Stimulated activated CD4-positive, alpha-beta T cell treated with anti-CD3 and anti-CD28 coated beads, Interleukin-15, amount 100 ng/mL, for 48 hours (primary cell): ENCODE measurements around the gene HIVEP2.

ENCODE experiments used
- DNase-seq, 2 donors: peaks; one replicate each; pipeline ENCODE4 v3.0.0-alpha.2; 2020; ENCODE audit warnings: low read depth in 2 of 2

The HIVEP2 gene

DNA sequence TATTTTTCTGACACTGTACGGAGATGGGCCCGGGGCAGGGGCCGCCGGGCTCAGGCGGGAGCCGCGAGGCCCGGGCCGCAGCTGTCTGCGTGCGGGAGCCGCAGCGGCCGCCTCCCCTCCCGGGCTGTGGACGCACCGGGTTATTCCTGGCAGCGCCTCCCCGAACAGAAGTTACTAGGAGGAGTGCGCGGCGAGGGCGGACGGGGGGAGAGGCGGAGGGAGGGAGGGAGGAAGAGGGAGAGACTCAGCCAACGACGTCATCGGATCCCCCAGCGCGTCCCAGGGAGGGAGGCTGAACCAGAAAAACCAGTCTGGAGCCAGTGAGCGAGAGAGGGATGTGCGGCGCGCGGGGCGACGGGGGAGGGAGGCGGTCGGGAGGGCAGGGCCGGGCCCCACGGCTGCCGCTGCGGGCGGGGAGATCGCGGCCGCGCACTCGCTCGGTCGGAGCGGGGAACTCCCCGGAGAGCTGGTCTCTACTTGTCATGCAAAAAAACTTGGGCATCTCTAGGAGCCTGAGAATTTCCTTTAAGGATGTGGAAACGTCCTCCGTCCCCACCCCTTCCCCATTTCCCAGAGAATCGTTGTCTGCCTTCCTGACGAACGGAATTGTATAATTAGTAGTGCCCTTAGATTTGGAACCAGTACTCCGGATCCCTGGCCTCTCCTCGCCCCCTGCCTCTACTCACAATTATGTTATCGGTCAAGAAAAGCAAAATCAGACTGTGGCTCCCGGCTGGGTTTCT is 1.4 kb upstream of the HIVEP2 start:
- DNase-seq = peak; percentile 85 to 87

DNA sequence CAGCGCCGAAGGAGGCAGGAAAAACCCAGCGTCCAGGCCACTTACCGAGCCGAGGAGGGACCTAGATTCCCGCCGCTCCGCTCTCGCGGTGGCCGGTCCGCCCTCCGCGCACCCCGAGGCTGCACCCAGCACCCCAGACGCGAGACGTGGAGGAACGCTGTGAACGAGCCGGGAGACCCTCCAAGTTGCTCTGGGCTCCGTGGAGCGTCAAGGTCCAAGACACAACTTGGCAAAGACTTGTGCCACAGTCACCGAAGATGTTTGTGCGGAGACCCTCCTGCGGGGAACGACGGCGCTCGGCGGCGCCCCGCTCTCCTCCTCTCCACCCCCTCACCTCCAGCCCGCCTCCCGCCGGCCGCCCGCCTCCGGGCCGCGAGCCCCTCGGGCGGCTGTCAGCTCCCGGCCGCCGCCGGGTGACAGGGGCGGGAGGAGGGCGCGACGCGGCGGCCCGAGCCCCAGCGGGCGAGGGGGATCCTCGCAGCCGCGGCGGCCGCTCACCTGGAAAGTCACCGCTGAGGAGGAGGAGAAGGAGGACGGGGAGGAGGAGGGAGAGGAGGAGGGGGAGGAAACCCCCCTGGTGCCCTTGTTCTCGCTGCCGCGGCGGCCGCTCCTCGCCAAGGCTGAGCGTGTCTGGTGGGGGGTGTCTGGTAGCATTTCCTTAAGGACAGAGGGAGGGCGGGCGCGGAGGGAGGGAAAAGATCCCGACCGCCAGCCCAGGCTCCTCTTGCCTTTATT is 637 bp upstream of the HIVEP2 start:
- peak; percentile 35 to 39 for DNase-seq

DNA sequence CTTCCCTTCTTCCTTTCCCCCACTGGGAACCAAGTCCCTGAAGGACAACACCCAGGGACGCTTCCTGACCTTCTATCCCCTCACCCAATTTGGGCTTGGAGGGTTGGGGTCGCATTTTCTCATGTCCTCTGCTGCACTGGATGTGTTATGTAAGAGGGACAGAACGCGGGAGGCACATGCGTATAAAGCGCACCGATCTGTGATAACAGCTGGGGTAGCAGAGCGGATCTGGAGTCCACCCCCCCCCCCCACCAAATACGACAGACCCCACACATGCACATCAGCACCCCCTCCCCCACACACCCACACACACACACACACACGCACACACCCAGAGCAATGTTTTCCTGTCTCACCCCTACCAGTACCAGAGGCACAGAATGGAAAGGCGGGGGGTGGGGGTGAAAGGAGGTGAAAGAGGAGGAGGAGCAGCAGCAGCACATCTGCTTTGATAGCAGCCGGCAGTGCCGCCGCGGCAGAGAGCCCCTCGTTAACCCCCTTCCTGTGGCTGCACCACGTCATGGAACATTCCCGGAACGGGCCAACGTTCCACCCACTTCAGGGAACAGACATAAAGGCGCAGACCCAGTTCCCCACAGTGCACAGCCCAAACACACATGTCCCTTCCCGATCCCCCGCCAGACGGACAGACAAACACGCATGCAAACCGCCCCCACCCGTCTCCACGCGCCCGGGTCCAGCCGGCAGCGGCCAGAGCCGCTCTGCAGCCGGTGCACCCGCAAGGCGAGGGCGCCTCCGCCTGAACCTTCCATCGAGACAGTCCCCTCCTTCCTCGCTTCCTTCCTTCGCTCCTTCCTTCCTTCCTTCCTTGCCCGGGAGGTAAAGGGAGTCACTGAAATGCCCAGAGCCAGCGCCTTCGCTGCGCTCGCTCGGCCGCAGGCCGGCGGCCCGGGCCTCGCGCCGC is 590 bp downstream of the HIVEP2 start:
- peak; percentile 86 to 89 for DNase-seq

DNA sequence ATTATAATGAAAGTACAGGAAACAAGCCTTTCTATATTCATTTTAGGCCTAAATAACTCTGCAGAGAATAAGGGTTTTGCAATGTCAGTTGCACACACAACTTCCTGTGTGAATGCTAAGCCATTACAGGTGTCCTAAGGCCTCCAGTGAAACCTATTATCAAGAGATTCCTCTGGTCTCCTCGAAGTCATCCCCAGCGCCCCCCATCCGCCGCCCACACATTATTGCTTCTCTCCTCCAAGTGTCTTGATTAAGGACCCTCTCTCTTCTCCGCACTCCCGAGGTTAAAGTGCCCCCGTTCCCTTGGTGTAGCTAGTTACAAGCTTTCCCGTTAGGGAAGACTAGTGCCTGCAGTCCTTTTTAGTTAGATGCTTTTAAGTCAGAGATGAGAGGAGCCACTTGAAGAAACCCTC is 1.3 kb downstream of the HIVEP2 start:
- peak in 1 of 2 donors; percentile 27 for DNase-seq

DNA sequence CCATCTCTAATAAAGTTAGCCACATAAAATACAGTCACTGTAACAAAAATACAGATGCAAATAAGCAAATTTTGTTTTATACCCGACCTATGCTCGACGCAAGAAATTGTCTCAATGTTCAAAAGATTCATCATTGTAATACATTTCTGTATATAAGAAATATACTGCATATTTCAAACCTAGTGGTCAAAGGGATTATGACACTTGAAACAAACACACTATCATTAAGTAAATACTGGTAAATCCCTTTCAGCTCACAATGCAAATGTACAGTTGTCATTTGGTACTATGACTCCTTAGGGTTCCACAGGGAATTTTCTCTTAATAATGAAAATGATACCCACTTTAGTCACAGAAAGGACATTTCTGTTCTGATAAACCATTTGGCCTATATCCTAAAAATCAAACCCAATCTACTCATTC is 2.2 kb downstream of the HIVEP2 start:
- DNase-seq = no peak

DNA sequence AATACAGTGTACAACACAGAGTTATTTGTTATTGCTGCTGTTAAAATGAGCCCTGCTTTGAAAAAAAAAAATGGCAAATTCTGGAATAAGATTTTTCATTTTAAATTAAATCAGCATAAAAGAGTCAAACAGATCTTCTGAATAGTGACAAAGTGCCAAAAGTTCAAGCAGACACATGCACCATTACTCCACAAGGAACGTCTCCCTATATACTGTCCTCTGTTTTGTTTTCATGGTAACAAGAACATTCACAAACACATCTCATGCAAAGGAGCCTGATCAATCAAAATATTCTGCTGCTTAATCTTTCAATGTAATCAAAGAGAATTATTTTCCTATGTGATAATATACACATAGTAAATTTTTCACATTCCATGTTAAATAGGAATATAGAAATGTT is 2.7 kb downstream of the HIVEP2 start:
- no peak for DNase-seq

DNA sequence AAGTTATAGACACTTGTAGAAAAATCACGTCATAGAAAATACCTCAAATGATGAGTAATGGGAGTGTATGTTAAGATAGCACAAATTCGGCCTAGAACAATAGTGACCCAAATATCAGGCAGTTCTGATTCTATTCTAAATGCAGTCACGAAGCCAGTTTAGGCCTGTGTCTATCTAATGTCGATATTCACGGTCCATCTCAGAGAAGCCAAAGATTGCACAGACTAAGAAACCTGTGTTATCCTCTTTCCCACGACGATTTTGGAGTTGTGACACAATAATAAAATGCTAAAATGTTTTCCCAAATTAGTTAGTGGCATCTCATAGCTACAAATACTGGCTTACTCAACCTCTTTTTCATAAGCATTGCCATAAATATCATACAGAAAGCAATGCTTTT is 4.0 kb downstream of the HIVEP2 start:
- DNase-seq = no peak

DNA sequence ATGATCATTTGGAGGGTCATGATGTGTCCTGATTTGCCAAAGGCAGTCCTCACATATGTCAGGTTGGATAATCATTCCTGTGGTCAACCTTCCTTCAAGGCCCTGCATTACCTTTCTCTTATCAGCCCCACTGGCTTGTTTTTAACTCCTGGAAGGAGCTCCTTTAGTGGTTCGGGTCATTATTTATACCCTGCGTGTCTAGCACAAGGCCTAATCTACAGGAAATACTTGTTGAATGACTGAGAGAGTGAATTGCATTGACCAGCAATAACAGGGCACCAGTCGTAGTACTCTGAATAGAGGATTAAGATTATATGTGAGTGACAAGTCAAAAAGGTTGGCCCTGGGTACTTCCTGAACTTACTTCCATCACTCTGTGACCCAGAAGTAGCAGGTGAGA is 4.5 kb downstream of the HIVEP2 start:
- no peak for DNase-seq

DNA sequence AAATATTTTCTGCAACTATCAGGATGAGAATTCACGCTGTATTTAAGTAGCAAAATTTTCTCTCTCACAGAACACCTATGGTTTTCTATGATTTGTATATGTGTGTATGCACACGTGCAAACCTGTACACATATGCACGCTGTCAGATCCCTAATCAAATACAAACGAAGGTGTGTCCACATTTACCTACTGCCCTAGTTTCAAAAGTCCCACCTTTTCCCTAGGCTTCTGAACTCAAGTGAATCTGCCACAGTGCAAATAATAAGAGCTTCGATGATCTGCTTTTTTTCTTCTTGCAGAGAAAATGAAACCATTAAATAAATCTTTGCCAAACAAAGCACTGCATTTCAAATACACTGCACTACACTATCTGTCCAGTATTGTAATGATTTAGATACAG is 6.5 kb downstream of the HIVEP2 start:
- DNase-seq = no peak

DNA sequence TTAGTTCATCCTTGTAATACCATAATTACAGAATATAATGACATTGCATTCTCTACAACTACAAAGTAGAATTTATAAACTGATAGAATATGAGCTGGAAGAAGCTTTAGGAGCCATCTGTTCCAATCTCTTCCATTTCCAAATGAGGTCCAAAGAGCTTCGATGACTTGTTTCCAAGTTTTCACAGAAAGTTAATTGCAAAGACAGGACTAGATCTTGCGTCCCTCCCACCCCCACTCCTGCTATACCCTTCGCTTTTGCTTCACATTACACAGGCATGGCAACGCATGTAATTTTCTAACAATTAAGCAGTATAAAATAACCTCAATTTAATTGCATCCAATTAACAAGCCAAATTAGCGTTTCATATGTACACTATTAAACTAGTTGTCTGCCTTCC is 7.0 kb downstream of the HIVEP2 start:
- no peak for DNase-seq

DNA sequence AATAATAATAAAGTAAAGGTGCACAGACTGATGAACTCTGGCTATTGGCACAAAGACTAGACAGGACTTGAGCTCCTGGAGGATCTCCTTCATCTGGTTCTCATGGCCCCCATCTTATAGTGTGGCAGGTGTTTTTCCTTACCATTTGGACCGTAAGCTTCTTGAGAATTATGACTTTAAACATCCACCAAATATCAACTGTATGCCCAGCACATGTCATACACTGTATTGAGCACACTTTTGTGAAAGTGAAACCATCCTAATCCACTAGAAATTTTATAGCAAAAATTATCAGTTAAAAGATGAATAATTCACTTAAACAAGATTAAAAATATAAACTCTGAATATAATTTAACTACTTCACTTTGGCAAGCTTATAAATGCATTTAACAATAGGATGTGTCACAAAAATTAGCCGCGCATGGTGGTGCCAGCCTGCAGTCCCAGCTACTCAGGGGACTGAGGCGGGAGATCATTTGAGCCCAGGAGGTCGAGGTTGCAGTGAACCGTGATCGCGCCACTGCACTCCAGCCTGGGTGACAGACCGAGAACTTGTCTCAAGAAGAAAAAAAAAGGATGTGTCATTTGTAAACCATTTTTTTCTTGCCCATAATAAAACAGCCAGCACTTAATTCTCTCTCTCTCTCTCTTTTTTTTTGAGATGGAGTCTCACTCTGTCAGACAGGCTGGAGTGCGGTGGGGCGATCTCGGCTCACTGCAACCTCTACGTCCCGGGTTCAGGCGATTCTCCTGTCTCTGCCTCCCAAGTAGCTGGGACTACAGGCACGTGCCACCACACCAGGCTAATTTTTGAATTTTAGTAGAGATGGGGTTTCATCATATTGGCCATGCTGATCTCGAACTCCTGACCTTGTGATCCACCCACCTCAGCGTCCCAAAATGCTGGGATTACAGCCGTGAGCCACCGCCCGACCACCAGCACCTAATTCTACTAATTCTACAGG is 9.1 kb downstream of the HIVEP2 start:
- no peak for DNase-seq

DNA sequence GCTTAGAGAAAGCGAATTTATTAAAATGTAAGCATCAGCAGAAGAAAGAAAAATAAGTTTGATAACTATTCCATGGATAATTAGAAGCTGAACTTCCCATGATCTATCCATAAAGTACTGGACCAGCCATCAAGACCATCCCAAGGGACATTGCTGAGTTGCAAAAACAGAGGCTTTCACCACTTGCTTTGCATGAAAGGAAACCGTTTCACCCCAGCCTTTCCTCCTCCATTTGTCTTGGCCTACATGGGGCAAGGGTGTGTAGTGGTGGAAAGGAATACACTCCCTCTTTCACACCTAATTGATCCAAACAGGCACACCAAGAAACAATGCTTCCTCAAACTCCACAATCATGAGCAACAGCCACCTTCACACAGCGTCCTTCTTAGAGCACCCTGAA is 10.4 kb downstream of the HIVEP2 start:
- DNase-seq = no peak

DNA sequence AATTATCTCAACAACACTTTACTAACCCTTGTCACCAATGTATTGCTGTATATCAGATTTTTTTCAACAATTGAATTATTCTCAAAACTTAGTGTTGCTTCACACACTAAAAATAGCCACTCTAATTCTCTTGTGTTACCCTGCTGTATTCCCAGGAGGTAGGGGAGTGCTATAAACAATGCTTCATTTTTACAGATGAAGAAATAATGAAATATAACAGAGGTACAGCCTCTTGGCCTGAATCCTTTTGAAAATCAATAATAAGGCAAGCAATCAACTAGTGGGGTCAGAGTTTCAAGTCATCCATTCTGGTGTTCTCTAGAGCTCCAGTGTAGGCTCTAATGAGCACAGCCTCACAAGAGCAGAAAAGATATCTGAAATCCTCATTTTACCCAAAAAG is 10.9 kb downstream of the HIVEP2 start:
- no peak for DNase-seq

DNA sequence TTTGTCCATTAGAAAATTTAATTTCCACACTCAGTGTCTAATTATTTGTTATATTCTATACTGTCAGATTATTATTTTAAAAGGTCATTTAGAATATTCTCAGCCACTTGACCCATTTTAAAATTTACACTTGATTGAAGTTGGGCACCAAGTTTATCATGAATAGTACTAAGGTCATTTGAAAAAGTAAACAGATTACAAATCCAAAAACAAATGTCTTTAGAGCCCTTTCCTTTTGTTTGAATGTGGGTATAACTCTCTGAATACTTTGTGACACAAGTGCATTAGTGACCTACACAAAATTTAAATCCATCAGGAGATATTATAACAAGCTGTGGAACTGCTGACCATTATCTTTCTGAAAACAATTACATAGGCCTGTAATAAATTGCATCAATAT is 11.3 kb downstream of the HIVEP2 start:
- DNase-seq = no peak

DNA sequence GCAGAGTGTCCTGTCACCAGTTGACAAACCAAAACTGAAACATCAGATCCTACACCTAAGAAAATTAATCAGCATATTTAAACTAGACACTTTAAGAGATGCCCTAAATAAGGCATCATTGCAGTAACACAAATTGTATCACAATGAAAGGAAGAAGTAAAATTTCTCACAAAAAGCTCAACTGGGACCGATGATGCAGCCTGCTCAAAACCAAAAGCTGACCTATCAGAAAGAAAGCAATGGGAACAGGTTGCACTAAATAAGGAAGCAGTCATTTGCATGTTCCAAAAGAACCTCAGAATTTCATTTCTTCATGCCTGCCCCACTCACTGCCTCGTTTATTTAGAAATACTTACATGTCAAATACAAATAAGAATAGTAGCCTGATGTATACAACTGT is 12.1 kb downstream of the HIVEP2 start:
- no peak for DNase-seq

DNA sequence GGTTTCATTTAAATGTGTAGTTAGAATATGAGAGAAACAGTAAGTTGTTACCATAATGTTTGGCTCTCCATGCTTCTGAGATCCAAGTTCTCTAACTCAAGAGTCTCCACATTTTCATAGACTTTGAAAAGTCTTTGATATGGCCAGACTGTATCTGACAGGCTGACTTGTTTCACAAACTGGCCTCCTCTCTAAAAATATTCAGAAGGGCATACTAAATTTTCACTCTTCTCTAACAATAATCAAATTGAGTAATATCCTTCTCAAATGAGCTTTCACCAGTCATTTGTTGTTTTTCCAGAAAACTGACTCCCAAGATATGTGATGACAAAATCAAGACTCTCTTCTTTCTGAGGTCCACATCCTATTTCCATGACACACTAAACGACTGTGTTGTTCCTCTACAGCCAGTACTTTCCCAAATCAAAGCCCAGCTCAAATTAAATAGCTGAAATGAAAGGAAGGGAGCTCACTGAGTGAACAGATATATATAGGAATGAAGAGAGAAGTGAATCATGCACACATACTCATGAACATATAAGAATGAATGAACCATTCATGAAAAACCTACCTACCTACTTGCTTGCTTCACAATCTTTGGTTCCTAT is 15.1 kb downstream of the HIVEP2 start:
- DNase-seq = no peak

DNA sequence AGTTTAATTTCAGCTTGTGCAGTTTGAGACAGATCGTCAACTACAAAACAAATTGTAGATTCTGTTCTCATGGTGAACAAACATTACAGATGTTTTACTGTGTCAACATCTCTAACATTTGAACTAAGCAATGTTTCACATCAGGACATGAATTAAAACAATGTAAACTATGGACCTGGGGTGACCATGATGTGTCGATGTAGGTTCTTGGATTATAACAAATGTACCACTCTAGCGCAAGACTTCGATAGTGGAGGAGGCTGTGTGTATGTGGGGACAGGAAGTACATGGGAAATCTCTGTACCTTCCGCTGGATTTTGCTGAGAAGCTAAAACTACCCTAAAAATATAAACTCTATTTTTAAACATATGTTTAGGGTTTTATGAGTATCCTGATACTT is 17.1 kb downstream of the HIVEP2 start:
- no peak for DNase-seq

DNA sequence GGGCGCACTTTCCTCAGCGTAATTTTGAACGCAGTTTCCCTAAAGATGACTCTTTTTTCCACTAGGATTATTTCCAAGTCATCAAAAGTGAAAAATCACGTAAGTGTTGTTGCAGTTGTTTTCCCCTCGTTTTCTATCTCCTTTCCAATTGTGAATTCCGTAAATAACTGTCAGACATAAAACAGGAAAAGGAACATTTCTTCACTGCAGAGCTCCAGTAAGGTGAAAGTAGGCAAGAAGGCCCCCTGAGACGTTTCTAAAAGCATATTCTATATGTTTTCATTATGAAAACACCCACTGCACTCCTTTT is 17.8 kb downstream of the HIVEP2 start:
- no peak for DNase-seq

DNA sequence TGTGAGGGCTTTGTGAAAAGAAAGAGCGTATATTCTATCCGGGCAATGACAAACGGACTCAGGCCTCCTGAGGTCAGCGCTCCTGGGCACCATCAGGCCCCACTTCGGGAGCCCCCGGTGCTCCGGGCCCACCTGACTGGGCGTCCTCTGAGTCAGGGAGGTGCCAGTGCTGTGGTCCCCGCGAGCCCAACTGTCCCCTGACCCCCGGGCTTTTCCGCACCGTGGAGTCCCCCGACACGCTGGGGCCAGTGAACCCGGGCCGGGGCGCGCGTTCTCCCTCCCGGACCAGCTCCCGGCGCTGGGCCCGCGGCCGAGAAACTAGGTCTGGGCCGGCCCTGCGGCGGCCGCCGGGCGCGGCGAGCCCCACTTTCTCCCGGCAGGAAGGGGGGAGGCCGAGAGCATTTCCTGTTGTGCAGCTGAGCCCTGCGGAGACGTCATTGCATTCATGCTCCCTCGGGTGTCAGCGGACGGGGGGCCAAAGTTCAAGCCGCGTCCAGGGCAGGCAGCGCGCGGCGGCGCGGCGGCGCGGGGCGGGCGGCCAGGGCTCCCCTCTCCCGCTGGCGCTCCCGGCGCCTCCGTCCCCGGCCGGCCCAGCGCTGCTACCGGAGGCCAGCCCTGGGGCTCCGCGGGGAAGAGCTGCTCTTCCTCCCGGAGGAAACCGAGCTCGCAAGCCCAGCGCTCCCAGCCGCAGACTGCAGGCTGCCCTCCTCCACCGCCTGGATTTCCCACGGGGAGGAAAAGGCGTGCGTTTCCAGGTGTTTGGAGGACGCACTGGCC is 18.3 kb downstream of the HIVEP2 start:
- DNase-seq = peak in 1 of 2 donors; percentile 49

DNA sequence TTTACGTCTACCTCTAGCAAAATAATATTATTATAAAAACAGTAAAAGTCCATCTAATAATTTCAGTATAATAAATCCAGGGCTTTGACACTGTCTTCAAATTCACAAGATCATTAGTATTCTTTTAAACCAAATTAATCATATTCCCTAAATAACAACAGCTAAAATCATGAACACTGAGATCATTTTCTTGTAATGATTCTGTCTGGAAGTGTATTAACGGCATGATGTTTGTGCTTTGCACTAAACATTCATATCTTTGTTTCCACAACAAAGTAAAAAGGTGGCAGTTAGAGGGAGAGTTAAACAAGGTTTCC is 18.8 kb downstream of the HIVEP2 start:
- no peak for DNase-seq
